PC-9 (cell line): ENCODE measurements around the gene RIOX2. TPM values are rescaled to one million over a fixed set of nuclear protein-coding genes. Genes with fewer than 3 reads are reported as not detected.

Experiments
- BruUV-seq: library from RNA; stranded (reverse); fragments of 400-500 nt; replicated peaks from 2 replicates; lab custom pipeline; 2021; lab: Mats Ljungman, UMichigan
- CTCF ChIA-PET: fragments of 300-600 bp; sonication (Branson Sonifier 250); formaldehyde crosslinking; loops from one replicate; lab custom pipeline; 2022; ENCODE audit warnings: antibody characterized with exemption; lab: Charles Lee
- POLR2A ChIA-PET: fragments of 300-600 bp; sonication (Branson Sonifier 250); formaldehyde crosslinking; loops from one replicate; lab custom pipeline; 2022; ENCODE audit warnings: antibody characterized with exemption; ENCODE audit not compliant: unreplicated experiment; lab: Charles Lee
- DNase-seq, 2 experiments: peaks; one replicate each; pipeline versions ENCODE4 v3.0.0 to v3.0.0-alpha.2; 2015 to 2022; ENCODE audit warnings: mixed read lengths in 1 of 2
- H2AFZ ChIP-seq: fragments of 200-600 bp; sonication (generic); 2 replicates; pipeline ENCODE4 v1.8.1; 2017; ENCODE audit warnings: antibody characterized with exemption
- H3F3A ChIP-seq: fragments of 200-600 bp; sonication (generic); 2 replicates; pipeline ENCODE4 v1.8.1; 2017; ENCODE audit warnings: antibody characterized with exemption, mild to moderate bottlenecking, low read depth; ENCODE audit not compliant: insufficient read depth
- H3K27ac ChIP-seq: fragments of 200-600 bp; sonication (generic); 2 replicates; pipeline ENCODE4 v1.6.1; 2016; ENCODE audit warnings: mixed run types
- H3K27me3 ChIP-seq: fragments of 200-600 bp; sonication (generic); 2 replicates; pipeline ENCODE4 v1.6.1; 2016; ENCODE audit warnings: low read depth, mixed run types; ENCODE audit not compliant: insufficient read depth
- H3K36me3 ChIP-seq: fragments of 200-600 bp; sonication (generic); 2 replicates; pipeline ENCODE4 v1.6.1; 2016; ENCODE audit warnings: low read depth, mixed run types
- H3K4me1 ChIP-seq: fragments of 200-600 bp; sonication (generic); replicated peaks from 2 replicates; pipeline ENCODE4 v1.6.1; 2016; ENCODE audit warnings: mixed run types; ENCODE audit not compliant: insufficient read depth
- H3K4me2 ChIP-seq: fragments of 200-600 bp; sonication (generic); 2 replicates; pipeline ENCODE4 v1.6.1; 2017; ENCODE audit warnings: mixed run types
- H3K4me3 ChIP-seq: fragments of 200-600 bp; sonication (generic); 2 replicates; pipeline ENCODE4 v1.6.1; 2016; ENCODE audit warnings: mixed run types
- H3K79me2 ChIP-seq: fragments of 200-600 bp; sonication (generic); 2 replicates; pipeline ENCODE4 v1.6.1; 2017; ENCODE audit warnings: low read depth, mixed run types
- H3K9me2 ChIP-seq: fragments of 200-600 bp; sonication (generic); 2 replicates; pipeline ENCODE4 v1.8.1; 2017; ENCODE audit warnings: mild to moderate bottlenecking; ENCODE audit not compliant: insufficient read depth
- H3K9me3 ChIP-seq: fragments of 200-600 bp; sonication (generic); 2 replicates; pipeline ENCODE4 v1.8.1; 2016; ENCODE audit warnings: low read depth; ENCODE audit not compliant: insufficient read depth
- H4K20me1 ChIP-seq: fragments of 200-600 bp; sonication (generic); 2 replicates; pipeline ENCODE4 v1.8.1; 2017; ENCODE audit not compliant: insufficient read depth
- CTCF ChIP-seq: fragments of 200-600 bp; sonication (generic); conservative IDR thresholded peaks from 2 replicates; pipeline ENCODE4 v1.6.1; 2017; ENCODE audit warnings: mixed run types, antibody characterized with exemption, mild to moderate bottlenecking, moderate library complexity
- EZH2 ChIP-seq: fragments of 200-600 bp; sonication (generic); IDR thresholded peaks from 2 replicates; pipeline ENCODE4 v1.8.0; 2017; ENCODE audit warnings: antibody characterized with exemption, low read depth
- intact Hi-C: fragments of 100-400 bp; cut with micrococcal nuclease; formaldehyde crosslinking; loops from one replicate; pipeline ENCODE4 v1.10.0; 2022; ENCODE audit not compliant: unreplicated experiment
- total RNA-seq: library from RNA; stranded (reverse); gene quantifications from 2 replicates; pipeline ENCODE4 v1.2.3, GENCODE V29; 2021

RIOX2 gene
- total RNA-seq, 1 experiment from 2014 or later, result 33.1 TPM

GRCh38 chr3:97958396-97958795 lies 13.8 kb downstream of the RIOX2 start:
- TF ChIP-seq CTCF (no peak), EZH2 (no peak)
- DNase-seq, result no peak
- H3K4me1 ChIP-seq, result peaks cover 25% of the 10 kb centered on the region
- ChIA-PET POLR2A (no interaction called here), CTCF (no interaction called here)
- no peak overlapping the region for H3K27ac ChIP-seq
- H3K36me3 ChIP-seq, result peaks cover 48% of the 10 kb centered on the region
- peaks cover 3% of the 10 kb centered on the region for H3F3A ChIP-seq
- BruUV-seq, result no TSS peak
- no peaks in the 10 kb centered on the region for H3K9me3 ChIP-seq
- H3K4me2 ChIP-seq, result no peak overlapping the region
- no peaks in the 10 kb centered on the region for H3K9me2 ChIP-seq
- H3K79me2 ChIP-seq, result peaks cover 20% of the 10 kb centered on the region; the same call in 1 of the 2 replicates
- H3K4me3 ChIP-seq, result no peak overlapping the region
- H4K20me1 ChIP-seq, result peaks cover 4% of the 10 kb centered on the region; the same call in 1 of the 2 replicates
- intact Hi-C loops, result no loop called here
- no peak overlapping the region for H2AFZ ChIP-seq
- H3K27me3 ChIP-seq, result no peaks in the 10 kb centered on the region

GRCh38 chr3:97957617-97958311 lies 14.5 kb downstream of the RIOX2 start:
- peaks cover 8% of the 10 kb centered on the region for H3F3A ChIP-seq
- peaks cover 4% of the 10 kb centered on the region; the same call in 1 of the 2 replicates for H4K20me1 ChIP-seq
- no TSS peak for BruUV-seq
- intact Hi-C loops, result no loop called here
- DNase-seq, result peak in 1 of 2 experiments; percentile 72
- POLR2A ChIA-PET, result interaction anchor here (0.5 kb wide), 1 partner anchor 37 kb away, joined by 3 read pairs; no protein-coding TSS in a partner anchor
- peaks cover 41% of the 10 kb centered on the region for H3K36me3 ChIP-seq
- CTCF ChIA-PET, result no interaction called here
- no peak overlapping the region for H3K4me3 ChIP-seq
- H2AFZ ChIP-seq, result no peak overlapping the region
- H3K27ac ChIP-seq, result no peak overlapping the region
- peaks cover 31% of the 10 kb centered on the region for H3K4me1 ChIP-seq
- no peak overlapping the region for H3K4me2 ChIP-seq
- no peaks in the 10 kb centered on the region for H3K27me3 ChIP-seq
- no peaks in the 10 kb centered on the region for H3K9me2 ChIP-seq
- TF ChIP-seq CTCF, result no peak
- TF ChIP-seq EZH2, result no peak
- peaks cover 14% of the 10 kb centered on the region; the same call in 1 of the 2 replicates for H3K79me2 ChIP-seq
- no peaks in the 10 kb centered on the region for H3K9me3 ChIP-seq

GRCh38 chr3:97956051-97956450 lies 16.2 kb downstream of the RIOX2 start:
- no peak for TF ChIP-seq EZH2
- no peak for TF ChIP-seq CTCF
- Histone ChIP-seq H3K27ac (no peak overlapping the region), H3K4me1 (peaks cover 48% of the 10 kb centered on the region), H3K9me2 (no peaks in the 10 kb centered on the region), H4K20me1 (0 out of 2 replicates have a peak, but pooled peaks cover under 1% of the 10 kb centered on the region), H3K27me3 (no peaks in the 10 kb centered on the region), H2AFZ (no peak overlapping the region), H3K79me2 (peaks cover 11% of the 10 kb centered on the region; the same call in 1 of the 2 replicates), H3F3A (peaks cover 23% of the 10 kb centered on the region), H3K4me3 (no peak overlapping the region), H3K4me2 (peak overlapping the region; percentile 14; the same call in 1 of the 2 replicates), H3K36me3 (peaks cover 43% of the 10 kb centered on the region), H3K9me3 (no peaks in the 10 kb centered on the region)
- POLR2A ChIA-PET, result no interaction called here
- CTCF ChIA-PET, result no interaction called here
- intact Hi-C loops, result no loop called here
- DNase-seq, result peak in 1 of 2 experiments; percentile 68
- BruUV-seq, result no TSS peak
